Activated CD4-positive, alpha-beta memory T cell treated with anti-CD3 and anti-CD28 coated beads for 36 hours (primary cell): ENCODE results near the gene EIF3A. TPM values are rescaled to one million over a fixed set of nuclear protein-coding genes. Genes with fewer than 3 reads are reported as not detected.
A peak's percentile ranks its signal among the peaks of the same experiment; 100 is the strongest.
"Not testable (repeated sequence)": the region's sequence is repeated elsewhere in the genome, so short reads cannot be mapped to it uniquely, and the experiment has no call there.

Experiments used
- CTCF ChIA-PET: fragments of 350-600 bp; sonication (Branson Sonifier 250); formaldehyde crosslinking; loops from one replicate; lab custom pipeline; 2021; ENCODE audit warnings: antibody characterized with exemption, inconsistent platforms; lab: Charles Lee
- POLR2A ChIA-PET: fragments of 350-600 bp; sonication (Branson Sonifier 250); formaldehyde crosslinking; loops from one replicate; lab custom pipeline; 2021; ENCODE audit warnings: antibody characterized with exemption; lab: Charles Lee
- DNase-seq: peaks from one replicate; pipeline ENCODE4 v3.0.0-alpha.2; 2020
- H3K27ac Mint-ChIP-seq: one replicate; pipeline ENCODE4 v1.8.0; 2021; ENCODE audit warnings: mixed read lengths
- H3K27me3 Mint-ChIP-seq: one replicate; pipeline ENCODE4 v1.8.0; 2021; ENCODE audit warnings: mixed read lengths
- H3K36me3 Mint-ChIP-seq: one replicate; pipeline ENCODE4 v1.8.0; 2021; ENCODE audit warnings: mixed read lengths
- H3K4me1 Mint-ChIP-seq: one replicate; pipeline ENCODE4 v1.8.0; 2021; ENCODE audit warnings: low read depth, mixed read lengths
- H3K4me3 Mint-ChIP-seq: one replicate; pipeline ENCODE4 v1.8.0; 2021; ENCODE audit warnings: mild to moderate bottlenecking, mixed read lengths
- H3K9me3 Mint-ChIP-seq: one replicate; pipeline ENCODE4 v1.8.0; 2021; ENCODE audit warnings: mixed read lengths
- intact Hi-C: fragments of 100-400 bp; cut with micrococcal nuclease; formaldehyde crosslinking; loops from one replicate; pipeline ENCODE4 v1.15.1; 2023
- total RNA-seq, 2 experiments: library from RNA; stranded (reverse); gene quantifications; one replicate each; pipeline ENCODE4 v1.2.3, GENCODE V29; 2021

The EIF3A gene
- total RNA-seq, 2 experiments from 2014 or later = 143 to 148 TPM

DNA sequence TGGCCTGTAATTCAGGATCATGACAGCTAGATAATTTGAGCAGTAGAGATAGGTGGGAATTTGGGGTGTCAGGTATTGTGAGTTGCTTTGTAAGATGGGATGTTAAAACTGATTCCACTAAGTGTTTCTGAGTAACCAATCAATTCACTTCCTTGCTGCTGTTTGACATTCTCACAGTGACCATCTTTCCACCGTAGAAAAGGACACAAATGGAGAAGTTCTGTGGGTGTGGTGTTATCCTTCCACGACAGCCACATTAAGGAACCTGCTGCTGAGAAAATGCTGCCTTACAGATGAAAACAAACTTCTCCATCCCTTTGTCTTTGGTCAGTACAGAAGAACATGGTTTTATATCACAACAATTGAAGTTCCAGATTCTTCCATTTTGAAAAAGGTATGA is 27.2 kb upstream of the EIF3A start:
- DNase-seq, POLR2A ChIA-PET, H3K9me3 Mint-ChIP-seq, H3K27ac Mint-ChIP-seq, intact Hi-C loops, H3K4me3 Mint-ChIP-seq, H3K27me3 Mint-ChIP-seq: not testable (repeated sequence)
- Mint-ChIP-seq H3K4me1 (peaks cover 16% of the 10 kb centered on the region), H3K36me3 (peaks cover 12% of the 10 kb centered on the region)
- CTCF ChIA-PET = interaction anchor here (0.7 kb wide), 1 partner anchor 262 kb away, joined by 3 read pairs; no protein-coding TSS in a partner anchor

- POLR2A ChIA-PET, DNase-seq, H3K27me3 Mint-ChIP-seq, intact Hi-C loops, H3K4me3 Mint-ChIP-seq, H3K9me3 Mint-ChIP-seq, CTCF ChIA-PET, H3K27ac Mint-ChIP-seq: not testable (repeated sequence)
- H3K4me1 Mint-ChIP-seq = peaks cover 16% of the 10 kb centered on the region
- H3K36me3 Mint-ChIP-seq = peaks cover 12% of the 10 kb centered on the region
Observed at GRCh38 chr10:119107106-119107505, 26.5 kb upstream of the EIF3A start.

DNA sequence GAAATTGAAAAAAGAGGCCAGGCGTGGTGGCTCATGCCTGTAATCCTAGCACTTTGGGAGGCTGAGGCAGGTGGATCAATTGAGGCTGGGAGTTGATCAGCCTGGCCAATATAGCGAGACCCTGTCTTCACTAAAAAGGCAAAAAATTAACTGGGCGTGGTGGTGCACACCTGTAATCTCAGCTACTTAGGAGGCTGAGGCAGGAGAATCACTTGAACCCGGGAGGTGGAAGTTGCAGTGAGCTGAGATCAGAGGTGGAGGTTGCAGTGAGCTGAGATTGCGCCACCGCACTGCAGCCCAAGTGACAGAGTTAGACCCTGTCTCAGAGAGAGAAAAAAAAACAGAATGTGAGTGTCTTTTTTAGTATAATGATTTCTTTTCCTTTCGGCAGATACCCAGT is 25.3 kb upstream of the EIF3A start:
- H3K9me3 Mint-ChIP-seq, H3K27me3 Mint-ChIP-seq, H3K27ac Mint-ChIP-seq, intact Hi-C loops, CTCF ChIA-PET, H3K4me3 Mint-ChIP-seq, DNase-seq: not testable (repeated sequence)
- POLR2A ChIA-PET = interaction anchor here (0.7 kb wide), 1 partner anchor 21 kb away, joined by 5 read pairs; no protein-coding TSS in a partner anchor
- peaks cover 11% of the 10 kb centered on the region for H3K36me3 Mint-ChIP-seq
- H3K4me1 Mint-ChIP-seq = peaks cover 17% of the 10 kb centered on the region

DNA sequence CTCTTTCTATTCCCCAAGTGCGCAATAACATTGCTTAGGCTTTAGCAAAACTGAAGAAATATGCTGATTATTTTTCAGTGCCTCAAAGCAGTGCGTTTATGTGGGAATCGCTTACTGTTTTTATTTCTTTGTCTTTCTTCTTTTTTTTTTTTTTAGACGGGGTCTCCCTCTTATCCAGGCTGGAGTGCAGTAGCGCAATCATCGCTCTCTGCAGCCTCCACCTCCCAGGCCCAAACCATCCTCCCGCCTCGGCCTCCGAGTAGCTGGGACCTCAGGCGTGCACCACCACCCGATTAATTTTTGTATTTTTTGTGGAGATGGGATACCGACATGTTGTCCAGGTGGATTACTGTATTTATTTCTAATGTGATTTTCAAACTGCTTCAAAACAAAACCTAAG is 24.5 kb upstream of the EIF3A start:
- Mint-ChIP-seq H3K27me3 (no peaks in the 10 kb centered on the region), H3K27ac (no peak overlapping the region), H3K4me1 (peaks cover 20% of the 10 kb centered on the region), H3K36me3 (peaks cover 11% of the 10 kb centered on the region), H3K4me3 (peak overlapping the region; percentile 75), H3K9me3 (no peaks in the 10 kb centered on the region)
- intact Hi-C loops = no loop called here
- DNase-seq = no peak
- POLR2A ChIA-PET = interaction anchor here (1.0 to 1.8 kb wide), 4 partner anchors 9 to 31 kb away, joined by 5 to 14 read pairs (median 9); partner anchors contain the start of gene EIF3A
- CTCF ChIA-PET = interaction anchor here (1.1 to 1.8 kb wide), 4 partner anchors 23 to 340 kb away, joined by 3 to 7 read pairs (median 5); no protein-coding TSS in a partner anchor

DNA sequence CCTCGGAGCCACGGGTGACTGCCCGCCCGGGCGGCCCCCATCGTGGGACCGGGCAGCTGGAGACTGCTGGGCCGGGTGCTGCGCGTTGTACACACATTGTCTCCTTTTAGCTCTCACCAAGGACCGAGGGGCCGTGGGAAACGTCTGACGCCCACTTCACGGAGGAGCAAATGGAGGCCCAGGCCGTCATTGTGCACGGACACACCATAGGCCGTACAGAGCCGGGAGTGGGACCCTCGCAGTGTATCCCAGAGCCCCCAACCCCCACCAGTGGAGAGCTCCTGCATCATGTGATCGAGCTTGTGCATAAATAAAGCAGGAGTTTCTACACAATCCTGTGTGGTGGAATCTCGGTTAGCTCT is 24.0 kb upstream of the EIF3A start:
- no peaks in the 10 kb centered on the region for H3K9me3 Mint-ChIP-seq
- peaks cover 20% of the 10 kb centered on the region for H3K4me1 Mint-ChIP-seq
- DNase-seq = peak; percentile 31
- peak overlapping the region; percentile 75 for H3K4me3 Mint-ChIP-seq
- intact Hi-C loops = loop anchor here (1.0 kb wide), 3 partner anchors 14 to 27 kb away; partner anchors contain the start of gene EIF3A
- H3K27me3 Mint-ChIP-seq = no peaks in the 10 kb centered on the region
- ChIA-PET CTCF (interaction anchor here (0.9 to 1.8 kb wide), 5 partner anchors 19 to 341 kb away, joined by 3 to 7 read pairs (median 5); no protein-coding TSS in a partner anchor), POLR2A (interaction anchor here (0.8 to 1.8 kb wide), 8 partner anchors 9 to 201 kb away, joined by 3 to 14 read pairs (median 4); partner anchors contain the start of gene EIF3A)
- H3K36me3 Mint-ChIP-seq = peaks cover 7% of the 10 kb centered on the region
- H3K27ac Mint-ChIP-seq = no peak overlapping the region

DNA sequence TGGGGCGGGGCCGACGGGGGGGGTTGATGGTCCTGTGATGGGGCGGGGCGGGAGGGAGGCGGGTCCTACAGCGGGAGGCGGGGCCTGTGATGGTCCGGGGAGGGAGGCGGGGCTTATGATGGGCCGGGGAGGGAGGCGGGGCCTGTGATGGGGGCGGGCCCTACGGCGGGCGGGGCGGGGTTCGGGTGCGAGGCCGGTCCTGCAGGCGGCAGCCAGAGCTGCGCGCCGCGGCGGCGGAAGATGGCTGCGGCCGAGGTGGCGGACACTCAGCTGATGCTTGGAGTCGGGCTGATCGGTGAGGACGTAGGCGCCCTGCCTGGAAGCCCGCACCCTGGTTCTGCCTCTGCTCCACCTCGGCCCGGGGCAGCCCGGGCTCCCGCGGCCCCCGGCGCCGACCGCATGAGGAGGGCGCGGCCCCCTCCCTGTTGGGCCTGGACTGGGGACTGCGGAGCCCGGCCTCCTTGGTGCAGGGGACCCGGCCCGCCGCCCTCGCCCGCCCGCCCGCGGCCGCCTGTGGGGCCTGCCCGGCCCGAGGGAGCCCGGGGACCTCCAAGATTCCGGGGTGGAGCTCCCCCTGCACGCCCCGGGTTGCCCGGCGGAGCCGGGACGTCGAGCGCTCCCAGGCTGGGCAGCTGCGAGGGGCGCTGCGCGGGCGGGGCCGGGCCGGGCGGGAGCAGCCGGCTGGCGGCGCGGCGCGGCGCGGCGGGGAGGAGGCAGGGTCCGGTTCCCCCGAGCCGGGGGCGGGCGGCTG is 23.5 kb upstream of the EIF3A start, which contains the start of gene DENND10:
DENND10 (plus strand) TSS at position 211 of the 751 bp plus-strand sequence; CDS start at position 241, 30 bp downstream.
- Mint-ChIP-seq H3K27ac (peak within 1 kb of the TSS; percentile 38), H3K4me3 (peak within 1 kb of the TSS; percentile 75), H3K36me3 (peaks cover 7% of the 10 kb centered on the region), H3K27me3 (no peaks in the 10 kb centered on the region), H3K9me3 (no peaks in the 10 kb centered on the region), H3K4me1 (peaks cover 20% of the 10 kb centered on the region)
- POLR2A ChIA-PET = interaction anchor here (0.8 to 1.8 kb wide), 9 partner anchors 10 to 202 kb away, joined by 3 to 14 read pairs (median 5); partner anchors contain the start of gene EIF3A
- peak; percentile 87 for DNase-seq
- CTCF ChIA-PET = interaction anchor here (0.9 to 1.8 kb wide), 5 partner anchors 19 to 341 kb away, joined by 3 to 7 read pairs (median 5); no protein-coding TSS in a partner anchor
- intact Hi-C loops = loop anchor here (1.0 kb wide), 3 partner anchors 14 to 27 kb away; partner anchors contain the start of gene EIF3A

- intact Hi-C loops = no loop called here
- POLR2A ChIA-PET = interaction anchor here (0.6 to 1.8 kb wide), 6 partner anchors 10 to 61 kb away, joined by 3 to 14 read pairs (median 4); partner anchors contain the start of gene EIF3A
- peak overlapping the region; percentile 38 for H3K27ac Mint-ChIP-seq
Observed at GRCh38 chr10:119103241-119103902, 22.8 kb upstream of the EIF3A start.

DNA sequence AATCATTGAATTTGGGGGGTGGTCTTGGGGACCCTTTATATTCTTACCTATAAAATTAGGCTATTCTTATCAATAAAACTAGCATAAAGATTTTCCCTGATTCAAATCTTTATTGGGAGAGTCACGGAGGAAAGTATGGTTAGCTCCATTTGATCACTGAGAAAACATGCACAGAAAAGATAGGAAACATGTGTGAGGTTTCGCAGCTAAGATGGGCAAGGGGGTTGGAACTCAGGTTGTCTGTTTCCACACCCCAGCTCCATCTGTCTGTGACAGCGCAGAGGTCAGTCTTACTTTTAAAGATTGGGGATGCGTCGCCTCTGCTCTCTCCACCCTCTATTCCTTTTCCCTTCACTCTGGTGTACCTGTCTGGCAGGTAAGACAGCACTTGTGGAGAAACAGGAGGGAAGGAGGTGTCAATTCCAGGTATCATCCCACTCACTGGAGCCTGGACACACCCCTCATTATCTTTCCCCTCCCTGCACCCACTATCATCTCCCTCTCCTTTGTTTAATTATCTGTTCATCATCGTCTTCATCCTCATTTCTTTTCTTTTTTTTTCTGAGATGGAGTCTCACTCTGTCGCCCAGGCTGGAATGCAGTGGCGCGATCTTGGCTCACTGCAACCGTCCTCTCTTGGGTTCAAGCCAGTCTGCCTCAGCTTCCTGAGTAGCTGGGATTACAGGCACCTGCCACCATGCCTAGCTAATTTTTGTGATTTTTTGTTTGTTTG is 20.9 kb upstream of the EIF3A start:
- no peak for DNase-seq
- ChIA-PET POLR2A (no interaction called here), CTCF (interaction anchor here (1.2 kb wide), 1 partner anchor 31 kb away, joined by 3 read pairs; no protein-coding TSS in a partner anchor)
- no peak overlapping the region for H3K4me3 Mint-ChIP-seq
- intact Hi-C loops = no loop called here
- no peaks in the 10 kb centered on the region for H3K9me3 Mint-ChIP-seq
- no peak overlapping the region for H3K27ac Mint-ChIP-seq
- no peaks in the 10 kb centered on the region for H3K27me3 Mint-ChIP-seq
- H3K4me1 Mint-ChIP-seq = peaks cover 19% of the 10 kb centered on the region
- H3K36me3 Mint-ChIP-seq = no peaks in the 10 kb centered on the region

More at GRCh38 chr10:119103241-119103902, 22.8 kb upstream of the EIF3A start:
- H3K4me3 Mint-ChIP-seq = peak overlapping the region; percentile 59
- H3K27me3 Mint-ChIP-seq = no peaks in the 10 kb centered on the region
- peaks cover 20% of the 10 kb centered on the region for H3K4me1 Mint-ChIP-seq
- DNase-seq = no peak
- no peaks in the 10 kb centered on the region for H3K9me3 Mint-ChIP-seq
- peaks cover 5% of the 10 kb centered on the region for H3K36me3 Mint-ChIP-seq
- CTCF ChIA-PET = interaction anchor here (1.8 kb wide), 2 partner anchors 28 to 95 kb away, joined by 5 to 7 read pairs; no protein-coding TSS in a partner anchor

GRCh38 chr10:119100434-119101238 is 20.0 kb upstream of the EIF3A start:
- no peaks in the 10 kb centered on the region for H3K27me3 Mint-ChIP-seq
- ChIA-PET CTCF (interaction anchor here (1.2 kb wide), 1 partner anchor 32 kb away, joined by 3 read pairs; no protein-coding TSS in a partner anchor), POLR2A (interaction anchor here (1.0 kb wide), 1 partner anchor 18 kb away, joined by 4 read pairs; no protein-coding TSS in a partner anchor)
- no peak for DNase-seq
- no peak overlapping the region for H3K4me3 Mint-ChIP-seq
- H3K36me3 Mint-ChIP-seq = no peaks in the 10 kb centered on the region
- no peaks in the 10 kb centered on the region for H3K9me3 Mint-ChIP-seq
- intact Hi-C loops = no loop called here
- H3K4me1 Mint-ChIP-seq = peaks cover 24% of the 10 kb centered on the region
- no peak overlapping the region for H3K27ac Mint-ChIP-seq

DNA sequence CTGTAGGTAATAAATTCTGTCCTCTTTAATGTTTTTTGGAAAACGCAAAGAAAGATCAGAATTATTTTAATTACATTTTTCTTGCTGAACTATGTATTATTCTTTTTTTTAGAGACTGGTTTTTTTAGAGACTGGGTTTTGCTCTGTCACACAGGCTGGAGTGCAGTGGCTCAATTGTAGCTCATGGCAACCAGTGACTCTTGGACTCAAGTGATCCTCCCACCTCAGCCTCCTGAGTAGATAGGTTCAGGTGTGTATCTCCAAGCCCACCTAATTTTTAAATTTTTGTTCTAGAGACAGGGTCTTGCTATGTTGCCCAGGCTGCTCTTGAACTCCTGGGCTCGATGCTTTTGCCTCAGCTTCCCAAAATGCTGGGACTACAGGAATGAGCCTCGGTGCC is 18.0 kb upstream of the EIF3A start:
- no peaks in the 10 kb centered on the region for H3K9me3 Mint-ChIP-seq
- H3K27me3 Mint-ChIP-seq = no peaks in the 10 kb centered on the region
- DNase-seq = no peak
- CTCF ChIA-PET = no interaction called here
- intact Hi-C loops = no loop called here
- H3K4me1 Mint-ChIP-seq = peaks cover 22% of the 10 kb centered on the region
- no peak overlapping the region for H3K27ac Mint-ChIP-seq
- H3K4me3 Mint-ChIP-seq = no peak overlapping the region
- H3K36me3 Mint-ChIP-seq = no peaks in the 10 kb centered on the region
- POLR2A ChIA-PET = no interaction called here
